ENCODE data around the gene ZNF513. TPM values are rescaled to one million over a fixed set of nuclear protein-coding genes. Genes with fewer than 3 reads are reported as not detected.

The ZNF513 gene
- total RNA-seq, 4 donors from 2014 or later, result 6.4 to 15.6 (median 12.8) TPM

DNA sequence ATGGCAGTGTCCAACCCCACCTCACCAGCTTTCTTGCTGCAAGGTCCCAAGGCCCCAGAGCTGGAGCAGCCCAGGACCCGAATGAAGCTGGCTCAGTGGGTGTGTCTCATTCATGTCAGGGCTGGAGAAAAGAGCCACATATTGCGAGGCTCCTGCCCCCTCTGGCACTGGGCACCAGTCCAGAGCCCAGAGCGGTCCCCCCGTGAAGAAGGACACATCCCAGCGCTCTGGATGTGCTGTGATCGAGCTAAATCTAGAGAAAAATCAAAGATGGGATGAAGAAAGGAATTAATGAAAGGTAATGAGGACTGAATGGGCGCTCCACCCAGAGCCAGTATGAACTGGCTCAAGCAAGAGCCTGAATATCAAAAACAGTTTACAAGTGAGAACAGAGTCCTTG lies 44.4 kb downstream of the ZNF513 start:
- no peaks in the 10 kb centered on the region for H3K9me3 ChIP-seq
- DNase-seq, result no peak
- H3K27ac ChIP-seq, result no peak overlapping the region
- H3K27me3 ChIP-seq, result no peaks in the 10 kb centered on the region
- no peaks in the 10 kb centered on the region for H3K4me1 ChIP-seq
- no peak for TF ChIP-seq POLR2A (IDR thresholded peaks at IDR 0.05)
- TF ChIP-seq, protein P1, sequence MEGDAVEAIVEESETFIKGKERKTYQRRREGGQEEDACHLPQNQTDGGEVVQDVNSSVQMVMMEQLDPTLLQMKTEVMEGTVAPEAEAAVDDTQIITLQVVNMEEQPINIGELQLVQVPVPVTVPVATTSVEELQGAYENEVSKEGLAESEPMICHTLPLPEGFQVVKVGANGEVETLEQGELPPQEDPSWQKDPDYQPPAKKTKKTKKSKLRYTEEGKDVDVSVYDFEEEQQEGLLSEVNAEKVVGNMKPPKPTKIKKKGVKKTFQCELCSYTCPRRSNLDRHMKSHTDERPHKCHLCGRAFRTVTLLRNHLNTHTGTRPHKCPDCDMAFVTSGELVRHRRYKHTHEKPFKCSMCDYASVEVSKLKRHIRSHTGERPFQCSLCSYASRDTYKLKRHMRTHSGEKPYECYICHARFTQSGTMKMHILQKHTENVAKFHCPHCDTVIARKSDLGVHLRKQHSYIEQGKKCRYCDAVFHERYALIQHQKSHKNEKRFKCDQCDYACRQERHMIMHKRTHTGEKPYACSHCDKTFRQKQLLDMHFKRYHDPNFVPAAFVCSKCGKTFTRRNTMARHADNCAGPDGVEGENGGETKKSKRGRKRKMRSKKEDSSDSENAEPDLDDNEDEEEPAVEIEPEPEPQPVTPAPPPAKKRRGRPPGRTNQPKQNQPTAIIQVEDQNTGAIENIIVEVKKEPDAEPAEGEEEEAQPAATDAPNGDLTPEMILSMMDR (IDR thresholded peaks at IDR 0.05), result no peak
- peaks cover 34 to 100% (median 45%) of the 10 kb centered on the region in 3 donors for H3K36me3 ChIP-seq
- WGBS, 2 donors, result 76 to 96% methylated on average over 5 to 7 of the region's 7 CpGs
- no peak overlapping the region for H3K4me3 ChIP-seq
- intact Hi-C loops (cut with DNase I), result no loop called here

DNA sequence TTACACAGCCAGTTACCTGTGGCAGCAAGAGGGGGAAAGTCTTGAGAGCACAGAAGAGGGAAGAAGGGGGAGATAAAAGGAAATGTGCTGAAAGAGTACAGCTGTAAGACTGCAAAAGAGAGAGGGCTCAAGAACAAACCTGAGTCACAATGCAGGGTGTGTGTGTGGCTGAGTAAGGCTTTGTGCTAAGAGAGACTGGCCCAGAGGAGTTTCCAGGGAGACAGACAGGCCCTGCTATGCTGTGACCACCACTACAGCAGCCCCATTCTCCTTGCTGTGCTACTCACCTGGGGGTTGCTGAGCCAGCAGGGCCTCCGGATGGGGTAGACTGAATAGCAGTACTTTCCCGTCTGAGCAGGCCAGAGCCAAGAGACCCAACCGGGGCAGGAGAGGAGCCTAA lies 45.2 kb downstream of the ZNF513 start:
- Histone ChIP-seq H3K36me3 (peaks cover 34 to 100% (median 45%) of the 10 kb centered on the region in 3 donors), H3K9me3 (no peaks in the 10 kb centered on the region), H3K27ac (no peak overlapping the region), H3K27me3 (no peaks in the 10 kb centered on the region), H3K4me1 (no peaks in the 10 kb centered on the region), H3K4me3 (no peak overlapping the region)
- no peak for DNase-seq
- 76 to 85% methylated on average over 2 to 3 of the region's 3 CpGs for WGBS, 2 donors
- intact Hi-C loops (cut with DNase I), result no loop called here
- TF ChIP-seq POLR2A (IDR thresholded peaks at IDR 0.05), result no peak
- TF ChIP-seq, protein P1 (IDR thresholded peaks at IDR 0.05), result no peak

Other genes with a start within 250 kb of the ZNF513 start
- 10 to 100 TPM; 45.5 to 77.9 (median 53.9) TPM for gene PREB, start 246.1 kb downstream of the ZNF513 start, total RNA-seq
- not detected for gene PRR30, start 241.3 kb downstream of the ZNF513 start, total RNA-seq
- gene TCF23, start 231.7 kb downstream of the ZNF513 start, total RNA-seq, result not detected
- gene ATRAID, start 168.7 kb downstream of the ZNF513 start, total RNA-seq, result 100 to 1,000 TPM in 2 of 4 donors, 10 to 100 TPM in 2; 57.1 to 124 (median 91.0) TPM
- 10 to 100 TPM; 13.5 to 38.6 (median 23.2) TPM for gene SLC5A6, start 168.5 kb downstream of the ZNF513 start, total RNA-seq
- 10 to 100 TPM; 17.6 to 34.5 (median 22.0) TPM for gene CAD, start 163.4 kb downstream of the ZNF513 start, total RNA-seq
- gene SLC30A3, start 117.7 kb downstream of the ZNF513 start, total RNA-seq, result under 1 TPM in 2 of 4 donors, not detected in 2; 0.18 to 0.19 TPM
- gene DNAJC5G, start 105.3 kb downstream of the ZNF513 start, total RNA-seq, result under 1 TPM in 1 of 4 donors, not detected in 3; 0.38 TPM
- gene TRIM54, start 98.3 kb downstream of the ZNF513 start, total RNA-seq, result not detected
- gene UCN, start 72.3 kb downstream of the ZNF513 start, total RNA-seq, result 1 to 10 TPM in 1 of 4 donors, not detected in 3; 1.1 TPM
- gene MPV17, start 57.6 kb downstream of the ZNF513 start, total RNA-seq, result 10 to 100 TPM; 39.3 to 66.1 (median 48.1) TPM
- gene GTF3C2, start 24.0 kb downstream of the ZNF513 start, total RNA-seq, result 10 to 100 TPM; 37.2 to 59.7 (median 52.3) TPM
- 10 to 100 TPM; 30.4 to 44.3 (median 38.3) TPM for gene EIF2B4, start 10.4 kb downstream of the ZNF513 start, total RNA-seq
- gene SNX17, start 10.1 kb downstream of the ZNF513 start, total RNA-seq, result 100 to 1,000 TPM in 1 of 4 donors, 10 to 100 TPM in 3; 53.5 to 106 (median 75.8) TPM
- gene PPM1G, start 28.9 kb upstream of the ZNF513 start, total RNA-seq, result 10 to 100 TPM; 51.9 to 77.1 (median 67.4) TPM
- 10 to 100 TPM; 66.6 to 89.6 (median 81.5) TPM for gene NRBP1, start 47.9 kb upstream of the ZNF513 start, total RNA-seq
- 10 to 100 TPM in 3 of 4 donors, 1 to 10 TPM in 1; 9.8 to 29.3 (median 19.1) TPM for gene KRTCAP3, start 61.6 kb upstream of the ZNF513 start, total RNA-seq
- gene IFT172, start 109.0 kb upstream of the ZNF513 start, total RNA-seq, result 10 to 100 TPM in 3 of 4 donors, 1 to 10 TPM in 1; 7.6 to 19.6 (median 13.5) TPM
- gene FNDC4, start 114.5 kb upstream of the ZNF513 start, total RNA-seq, result 10 to 100 TPM in 2 of 4 donors, 1 to 10 TPM in 2; 4.6 to 28.2 (median 11.3) TPM
- gene GCKR, start 116.1 kb upstream of the ZNF513 start, total RNA-seq, result 1 to 10 TPM in 1 of 4 donors, under 1 TPM in 3; 0.21 to 1.9 (median 0.41) TPM
- 10 to 100 TPM in 3 of 4 donors, 1 to 10 TPM in 1; 7.1 to 18.9 (median 15.7) TPM for gene ZNF512, start 202.3 kb upstream of the ZNF513 start, total RNA-seq
- 1 to 10 TPM in 2 of 4 donors, under 1 TPM in 2; 0.44 to 3.1 (median 1.4) TPM for gene CCDC121, start 248.3 kb upstream of the ZNF513 start, total RNA-seq
- gene GPN1, start 248.3 kb upstream of the ZNF513 start, total RNA-seq, result 10 to 100 TPM; 17.3 to 36.4 (median 31.6) TPM

Data from esophagus squamous epithelium (tissue), 5 donors.